T-helper 2 cell treated with Interferon-gamma antibody and Interleukin-4, amounts not matched to agents 5 μg/mL and 100 μg/mL, for 36 hours (primary cell): ENCODE measurements around the gene TTI1.
A peak's percentile ranks its signal among the peaks of the same experiment; 100 is the strongest.

Source experiments
- DNase-seq: peaks from one replicate; pipeline ENCODE4 v3.0.0; 2021; ENCODE audit warnings: low spot score
- H3K27ac Mint-ChIP-seq: one replicate; pipeline ENCODE4 v1.8.0; 2021; ENCODE audit warnings: mild to moderate bottlenecking, mixed read lengths
- H3K27me3 Mint-ChIP-seq: one replicate; pipeline ENCODE4 v1.8.0; 2021; ENCODE audit warnings: low read depth, mixed read lengths
- H3K36me3 Mint-ChIP-seq: one replicate; pipeline ENCODE4 v1.8.0; 2021; ENCODE audit warnings: low read depth, mixed read lengths
- H3K4me1 Mint-ChIP-seq: one replicate; pipeline ENCODE4 v1.8.0; 2021; ENCODE audit warnings: low read depth, mixed read lengths
- H3K4me3 Mint-ChIP-seq: one replicate; pipeline ENCODE4 v1.8.0; 2022; ENCODE audit warnings: mild to moderate bottlenecking, moderate library complexity, mixed read lengths
- H3K9me3 Mint-ChIP-seq: one replicate; pipeline ENCODE4 v1.8.0; 2021; ENCODE audit warnings: mixed read lengths

TTI1 gene

DNA sequence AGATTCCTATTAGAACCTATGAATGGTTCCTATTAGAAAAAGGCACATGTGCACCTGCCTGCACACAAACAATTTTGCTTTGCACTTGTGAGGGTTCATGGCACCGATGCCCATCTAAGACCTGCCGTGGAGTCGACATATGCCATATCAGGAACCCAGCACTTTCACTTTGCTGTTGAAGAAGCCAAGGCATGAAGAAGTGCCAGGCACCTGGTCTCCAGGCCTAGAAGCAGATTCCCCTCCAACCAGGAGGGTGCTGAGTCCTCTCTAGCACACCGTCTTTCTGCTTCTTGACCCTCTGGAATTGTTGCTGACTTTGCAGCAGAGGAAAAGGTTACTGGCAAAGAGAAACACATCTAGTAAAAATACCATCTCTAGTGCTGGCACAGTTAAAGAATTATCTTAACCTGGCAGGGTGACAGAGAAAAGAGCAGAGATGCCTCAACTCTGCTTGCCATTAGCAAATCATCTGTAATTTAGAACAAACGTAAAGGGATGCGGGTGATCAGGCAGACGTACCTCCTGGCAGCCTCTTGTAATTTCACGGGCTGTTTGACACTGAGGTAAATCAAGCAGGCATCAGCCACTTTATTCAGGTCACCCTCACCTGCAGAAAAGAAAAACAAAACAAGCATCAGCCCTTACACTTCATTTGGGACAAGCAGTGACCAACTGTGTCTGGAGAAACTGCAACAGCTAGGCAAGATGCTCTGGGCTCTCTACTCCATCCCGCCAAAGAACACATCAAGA is 37.2 kb downstream of the TTI1 start:
- H3K4me1 Mint-ChIP-seq, result peaks cover 11% of the 10 kb centered on the region
- H3K27me3 Mint-ChIP-seq, result no peaks in the 10 kb centered on the region
- H3K4me3 Mint-ChIP-seq, result no peak overlapping the region
- no peak overlapping the region for H3K27ac Mint-ChIP-seq
- H3K9me3 Mint-ChIP-seq, result no peaks in the 10 kb centered on the region
- H3K36me3 Mint-ChIP-seq, result peaks cover 41% of the 10 kb centered on the region
- DNase-seq, result no peak

DNA sequence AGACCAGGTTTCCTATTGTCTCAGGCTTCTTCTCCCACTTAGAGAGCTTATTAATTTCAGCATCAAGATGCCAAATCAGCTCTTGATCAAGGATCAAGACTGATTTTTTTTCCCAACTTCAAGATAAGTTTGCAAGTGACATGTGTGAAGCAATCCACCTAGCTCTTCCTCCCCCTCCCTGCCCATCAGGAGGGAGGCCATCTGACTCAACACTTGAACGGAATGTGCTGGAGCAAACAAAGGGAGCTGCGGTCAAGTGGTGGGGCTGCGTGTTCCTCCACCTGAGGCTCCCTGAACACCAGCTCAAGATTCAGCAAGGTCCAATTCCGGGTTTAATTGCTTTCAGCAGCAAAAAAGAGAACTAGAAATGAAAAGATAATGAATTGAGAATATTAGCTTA is 38.7 kb downstream of the TTI1 start:
- no peaks in the 10 kb centered on the region for H3K9me3 Mint-ChIP-seq
- DNase-seq, result no peak
- H3K36me3 Mint-ChIP-seq, result peaks cover 46% of the 10 kb centered on the region

DNA sequence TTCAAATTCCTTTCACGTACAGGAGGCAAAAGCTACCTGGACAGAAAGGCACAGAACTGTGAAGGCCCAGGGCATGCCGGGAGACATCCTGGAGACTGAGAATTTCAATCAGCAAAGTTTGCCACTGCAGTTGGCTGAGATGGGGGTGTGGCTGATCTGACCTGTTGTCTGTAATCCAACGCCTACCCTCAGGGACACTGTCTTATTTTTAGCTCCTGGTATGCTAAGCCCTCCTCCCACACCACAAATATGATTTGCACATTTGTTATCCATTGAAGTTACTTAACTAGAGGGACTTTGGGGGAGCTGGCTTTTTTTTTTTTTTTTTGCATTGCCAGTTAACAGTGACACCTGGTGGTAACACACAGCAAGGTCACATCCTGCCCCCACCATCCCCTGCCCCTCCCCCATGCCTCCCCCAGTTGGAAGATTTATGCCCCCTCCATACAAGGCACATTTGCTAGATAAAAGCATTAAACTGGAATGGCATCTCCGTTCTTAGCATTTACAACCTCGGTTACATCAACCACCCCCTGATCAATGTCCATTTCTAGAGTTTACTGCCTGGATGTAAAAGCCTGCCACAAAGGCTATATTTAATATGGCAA is 40.4 kb downstream of the TTI1 start:
- no peaks in the 10 kb centered on the region for H3K9me3 Mint-ChIP-seq
- DNase-seq, result no peak
- H3K27ac Mint-ChIP-seq, result no peak overlapping the region
- H3K27me3 Mint-ChIP-seq, result no peaks in the 10 kb centered on the region
- no peak overlapping the region for H3K4me3 Mint-ChIP-seq
- peaks cover 51% of the 10 kb centered on the region for H3K36me3 Mint-ChIP-seq
- peaks cover 27% of the 10 kb centered on the region for H3K4me1 Mint-ChIP-seq

More for the DNA sequence above, 38.7 kb downstream of the TTI1 start:
- Mint-ChIP-seq H3K27ac (no peak overlapping the region), H3K4me3 (no peak overlapping the region), H3K4me1 (peaks cover 27% of the 10 kb centered on the region), H3K27me3 (no peaks in the 10 kb centered on the region)

DNA sequence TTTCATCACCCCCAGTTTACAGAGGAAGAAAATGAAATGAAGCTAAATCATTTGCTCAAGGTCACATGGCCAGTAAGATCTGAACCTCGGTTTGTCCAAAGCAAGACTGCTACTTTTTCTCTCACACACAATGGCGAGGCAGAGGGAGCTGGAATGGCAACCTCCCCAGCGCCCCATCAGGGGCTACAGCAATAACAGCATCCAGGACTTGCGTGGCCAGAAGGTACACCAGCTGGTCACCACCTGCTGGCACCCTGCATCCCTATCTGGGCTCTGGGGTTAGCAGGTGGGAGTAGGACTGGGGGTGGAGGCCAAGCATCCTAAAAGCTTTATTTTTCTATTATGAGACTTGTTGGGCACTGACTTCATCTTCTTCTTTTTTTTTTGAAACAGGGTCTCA is 41.3 kb downstream of the TTI1 start:
- no peak for DNase-seq
- Mint-ChIP-seq H3K36me3 (peaks cover 46% of the 10 kb centered on the region), H3K4me3 (no peak overlapping the region), H3K4me1 (peaks cover 27% of the 10 kb centered on the region), H3K27me3 (no peaks in the 10 kb centered on the region), H3K9me3 (no peaks in the 10 kb centered on the region), H3K27ac (peak overlapping the region; percentile 49)

DNA sequence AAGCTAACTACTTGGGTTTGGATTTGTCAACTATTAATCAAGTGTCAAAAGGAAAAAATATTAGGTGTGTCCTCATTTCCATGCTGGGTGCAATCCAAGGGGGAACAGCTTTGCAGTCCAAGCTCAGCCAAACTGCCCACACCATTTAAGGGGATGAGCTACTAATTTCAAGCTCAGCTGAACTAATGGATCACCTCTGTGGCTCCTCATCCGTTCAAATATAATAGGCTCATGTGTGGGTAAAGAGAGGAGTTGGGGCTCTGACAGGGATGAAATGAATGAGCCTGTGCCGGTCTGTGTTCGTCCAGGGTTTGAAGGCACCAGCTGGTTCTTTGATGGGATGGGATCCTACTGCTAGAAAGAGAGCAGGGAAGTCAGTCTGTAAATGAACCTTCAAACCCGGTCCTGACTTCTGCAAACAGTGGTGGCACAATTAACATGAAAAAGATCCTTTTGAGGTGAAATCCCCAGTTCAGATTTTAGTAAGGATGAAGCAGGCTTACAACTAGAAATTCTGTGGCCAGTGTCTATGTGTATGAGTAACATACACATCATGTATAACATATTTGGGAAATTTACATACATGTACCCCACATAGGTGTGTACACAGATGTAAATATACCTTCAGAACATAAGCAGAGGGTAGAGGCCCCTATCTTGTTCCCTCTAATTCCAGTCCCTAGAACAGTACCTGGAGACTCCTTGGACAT is 41.9 kb downstream of the TTI1 start:
- Mint-ChIP-seq H3K36me3 (peaks cover 44% of the 10 kb centered on the region), H3K27me3 (no peaks in the 10 kb centered on the region)

DNA sequence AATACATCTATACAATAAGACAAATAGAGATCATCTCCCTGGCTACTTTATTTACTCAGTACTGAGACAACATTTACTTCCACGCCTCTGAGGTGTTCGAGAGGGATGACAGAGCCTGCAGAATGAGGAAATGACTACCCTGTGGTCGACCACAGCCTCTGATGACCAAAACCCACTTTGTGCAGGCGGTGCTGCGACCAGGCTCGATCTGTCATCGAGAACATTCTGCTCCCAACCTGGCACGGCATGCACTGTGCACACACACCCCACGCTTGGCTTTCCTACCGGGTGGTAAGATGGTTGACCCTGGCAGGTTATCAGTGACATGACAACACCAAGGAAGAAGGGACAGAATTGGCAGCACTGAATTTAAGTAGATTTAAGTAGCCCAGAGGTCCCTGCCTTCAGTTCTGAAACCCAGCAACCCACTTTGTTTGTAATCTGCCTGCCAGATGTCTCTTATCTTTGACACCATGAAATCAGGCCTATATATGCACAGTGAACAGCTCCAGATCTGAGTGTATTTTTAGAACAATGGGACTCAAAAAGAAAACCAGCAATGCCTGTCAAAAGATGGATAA is 42.6 kb downstream of the TTI1 start:
- Mint-ChIP-seq H3K9me3 (no peaks in the 10 kb centered on the region), H3K27ac (peak overlapping the region; percentile 80), H3K27me3 (no peaks in the 10 kb centered on the region), H3K4me3 (peak overlapping the region; percentile 71), H3K4me1 (peaks cover 27% of the 10 kb centered on the region), H3K36me3 (peaks cover 40% of the 10 kb centered on the region)
- peak; percentile 85 for DNase-seq

More for the DNA sequence above, 41.9 kb downstream of the TTI1 start:
- Mint-ChIP-seq H3K4me1 (peaks cover 27% of the 10 kb centered on the region), H3K4me3 (peak overlapping the region; percentile 71), H3K9me3 (no peaks in the 10 kb centered on the region), H3K27ac (peak overlapping the region; percentile 80)
- DNase-seq, result no peak

DNA sequence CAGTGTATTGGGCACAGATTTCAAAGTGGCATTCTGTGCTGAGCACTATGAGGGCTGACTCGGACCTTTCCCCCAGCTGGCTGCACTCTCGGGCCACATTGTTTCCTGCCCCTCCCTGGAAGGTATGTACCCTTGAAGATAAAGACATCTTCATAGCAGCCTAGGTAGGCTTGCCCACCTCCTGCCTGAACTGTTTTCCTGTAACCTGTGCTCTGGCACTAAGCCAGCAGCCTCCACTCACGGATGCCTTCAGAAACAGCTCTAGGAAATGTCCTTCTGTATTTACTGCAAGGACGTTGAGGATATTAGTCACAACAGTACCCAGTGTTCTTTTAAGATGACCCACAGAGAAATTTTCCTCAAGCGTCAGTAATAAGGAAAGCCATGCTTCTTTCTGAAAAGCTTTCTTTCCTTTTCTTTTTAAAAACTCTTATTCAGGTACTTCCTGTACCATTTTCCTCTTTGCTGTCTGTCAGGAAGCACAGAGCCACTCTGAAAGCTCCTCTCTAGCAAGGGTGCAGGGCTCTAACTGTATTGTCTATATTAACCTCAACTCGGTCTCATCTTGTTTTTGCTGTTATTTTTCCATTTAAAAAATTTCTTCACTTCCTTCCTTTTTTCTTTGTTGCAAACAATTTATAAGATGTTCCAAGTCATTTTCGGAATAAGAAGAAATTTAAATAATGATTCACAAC is 43.5 kb downstream of the TTI1 start:
- Mint-ChIP-seq H3K4me3 (no peak overlapping the region), H3K27ac (peak overlapping the region; percentile 80), H3K27me3 (no peaks in the 10 kb centered on the region), H3K4me1 (peaks cover 27% of the 10 kb centered on the region), H3K9me3 (no peaks in the 10 kb centered on the region), H3K36me3 (peaks cover 35% of the 10 kb centered on the region)
- DNase-seq, result no peak

DNA sequence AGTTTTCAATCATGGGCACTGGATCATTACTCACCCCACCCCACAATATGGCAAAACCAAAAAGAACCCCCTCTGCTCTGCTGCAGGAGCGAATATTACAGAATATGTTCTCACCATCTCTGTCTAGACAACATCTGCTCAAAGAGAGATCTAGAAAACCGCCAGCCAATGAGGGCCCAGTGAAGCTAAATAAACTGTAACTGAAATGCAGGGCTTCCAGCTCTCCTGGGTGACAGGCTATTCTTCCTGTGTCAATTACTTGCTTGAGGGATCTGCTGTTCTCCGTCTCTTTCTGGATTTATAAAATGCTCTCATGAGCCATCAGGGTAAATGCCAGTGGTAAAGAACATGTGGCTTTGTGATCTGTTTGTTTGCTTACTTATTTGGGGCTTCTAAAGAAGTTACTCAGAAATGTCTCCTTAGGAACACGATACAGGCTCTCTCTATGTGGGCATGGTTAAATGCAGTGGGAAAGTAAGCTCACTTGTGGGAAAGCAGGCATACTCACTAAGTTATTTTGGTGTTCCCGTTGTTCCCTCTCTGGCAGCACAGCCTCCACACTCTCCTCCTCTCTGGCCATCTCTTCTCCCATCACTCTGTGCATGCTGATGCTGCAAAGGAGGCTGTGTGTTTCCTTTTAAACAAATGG is 44.8 kb downstream of the TTI1 start:
- Mint-ChIP-seq H3K4me3 (no peak overlapping the region), H3K4me1 (peaks cover 27% of the 10 kb centered on the region), H3K27ac (peak overlapping the region; percentile 5), H3K9me3 (no peaks in the 10 kb centered on the region), H3K36me3 (peaks cover 29% of the 10 kb centered on the region), H3K27me3 (no peaks in the 10 kb centered on the region)
- DNase-seq, result no peak

DNA sequence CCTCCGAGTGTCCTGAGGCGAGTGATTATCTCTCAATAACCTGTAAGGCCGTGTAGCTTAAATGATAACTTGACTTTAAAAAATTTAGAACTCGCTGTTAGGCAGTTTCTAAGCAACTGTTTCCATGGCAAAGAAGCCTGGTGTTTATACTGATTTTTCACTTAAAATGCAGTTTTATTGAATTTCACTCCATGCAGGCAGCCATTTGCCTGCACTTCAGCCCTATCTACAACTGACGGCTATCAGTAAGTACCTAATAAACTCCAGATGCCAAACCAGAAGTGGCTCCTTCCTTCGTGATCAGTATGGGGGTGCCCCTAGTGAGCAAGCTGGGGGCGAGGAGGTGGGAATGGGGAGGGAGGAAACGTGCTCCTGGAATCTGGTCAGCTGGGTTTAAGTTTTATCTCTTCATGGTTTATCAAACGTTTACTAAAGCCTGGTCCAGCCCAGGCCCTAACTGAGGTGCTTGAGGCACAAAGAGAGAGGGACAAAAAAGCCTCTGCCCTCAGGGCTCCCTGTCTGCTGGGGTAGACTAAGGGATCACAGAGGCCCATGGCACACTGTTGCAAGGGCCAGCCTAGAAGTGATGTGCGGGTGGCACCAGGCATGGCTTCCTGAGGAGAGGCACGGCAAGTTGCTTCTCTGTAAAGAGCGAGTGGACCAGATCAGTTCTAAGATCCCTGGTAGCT is 45.5 kb downstream of the TTI1 start:
- H3K9me3 Mint-ChIP-seq, result no peaks in the 10 kb centered on the region
- H3K27me3 Mint-ChIP-seq, result no peaks in the 10 kb centered on the region
- DNase-seq, result no peak
- H3K4me3 Mint-ChIP-seq, result no peak overlapping the region
- peaks cover 32% of the 10 kb centered on the region for H3K36me3 Mint-ChIP-seq
- H3K27ac Mint-ChIP-seq, result no peak overlapping the region
- peaks cover 26% of the 10 kb centered on the region for H3K4me1 Mint-ChIP-seq

DNA sequence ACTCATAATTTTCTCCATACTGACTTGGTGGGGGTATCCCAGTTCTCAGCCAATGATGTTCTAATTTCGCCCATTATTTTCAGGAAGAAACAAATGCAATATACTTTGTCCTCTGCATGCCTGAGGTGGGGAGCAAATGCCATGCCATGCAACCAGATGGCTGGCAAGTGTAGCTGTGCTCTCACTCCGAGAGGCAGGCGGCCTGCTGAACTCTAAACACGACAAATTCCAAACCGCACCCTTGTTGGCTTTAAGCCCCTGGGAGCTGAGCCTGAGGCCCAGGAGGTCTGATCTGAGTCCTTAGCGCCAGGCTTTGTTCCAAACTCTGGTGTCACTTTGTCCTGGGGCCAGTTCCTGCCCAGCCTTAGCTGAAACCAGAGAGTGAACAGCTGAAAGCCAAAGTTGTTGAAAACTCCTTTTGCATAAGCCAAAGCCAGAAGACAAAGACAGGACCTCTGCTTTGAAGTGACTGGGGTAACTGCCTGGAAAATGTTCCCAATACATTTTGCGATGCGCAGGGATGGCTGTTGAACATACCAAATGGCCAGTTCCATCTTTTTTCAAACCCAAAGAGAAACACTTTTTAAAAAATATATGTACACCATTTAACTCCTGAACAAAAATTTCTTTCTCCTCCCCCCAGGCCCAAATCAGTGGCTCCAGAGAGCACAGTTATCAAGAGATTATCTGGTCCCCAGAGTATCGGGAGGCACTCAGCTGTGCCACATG is 46.2 kb downstream of the TTI1 start:
- Mint-ChIP-seq H3K4me3 (no peak overlapping the region), H3K27me3 (no peaks in the 10 kb centered on the region), H3K9me3 (no peaks in the 10 kb centered on the region), H3K36me3 (peaks cover 36% of the 10 kb centered on the region), H3K27ac (no peak overlapping the region), H3K4me1 (peaks cover 24% of the 10 kb centered on the region)
- DNase-seq, result no peak

DNA sequence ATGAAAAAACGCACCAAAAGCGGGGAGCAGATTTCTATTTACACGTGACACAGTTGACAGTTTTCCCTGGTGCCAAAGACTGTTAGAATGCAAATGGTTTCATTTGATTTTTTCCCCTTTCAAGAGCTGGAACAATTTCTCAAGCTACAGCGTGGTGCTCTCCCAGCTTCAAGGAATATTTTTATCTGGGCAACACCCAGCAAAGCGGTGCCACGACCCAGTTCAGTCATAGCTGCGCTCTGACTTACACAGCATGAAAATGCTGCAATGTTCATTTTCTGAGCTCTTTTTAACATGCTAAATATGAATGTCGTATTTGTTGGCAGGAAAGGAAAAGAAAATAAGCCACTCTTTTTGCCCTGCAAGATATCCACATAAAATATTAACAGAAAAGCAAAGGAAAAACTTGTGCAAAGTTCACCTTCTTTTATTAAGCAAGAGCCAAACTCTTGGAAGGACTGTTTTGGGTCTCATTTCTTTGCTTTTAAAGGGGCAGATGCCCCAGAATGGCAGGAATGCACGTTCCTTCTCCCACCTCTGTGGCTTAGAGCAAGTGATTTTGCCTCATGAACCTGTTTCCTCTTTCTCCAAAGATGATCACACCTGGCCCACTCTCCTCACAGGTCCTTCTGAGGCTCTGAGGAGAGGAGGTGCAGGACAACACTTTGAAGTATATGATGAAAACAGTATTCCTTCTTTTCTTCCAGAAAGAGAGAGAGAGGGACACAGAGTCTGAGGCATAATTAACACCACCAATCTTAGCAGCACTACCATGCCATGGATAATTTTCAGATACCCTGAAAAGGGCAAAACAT is 47.0 kb downstream of the TTI1 start:
- H3K36me3 Mint-ChIP-seq, result peaks cover 35% of the 10 kb centered on the region
- no peak overlapping the region for H3K27ac Mint-ChIP-seq
- no peak overlapping the region for H3K4me3 Mint-ChIP-seq
- no peaks in the 10 kb centered on the region for H3K27me3 Mint-ChIP-seq
- peaks cover 18% of the 10 kb centered on the region for H3K4me1 Mint-ChIP-seq
- H3K9me3 Mint-ChIP-seq, result no peaks in the 10 kb centered on the region
- no peak for DNase-seq
